GM23338 (cell line): ENCODE data around the gene AGO1. TPM values are rescaled to one million over a fixed set of nuclear protein-coding genes. Genes with fewer than 3 reads are reported as not detected.

Experiments
- ATAC-seq: fragments of 200-7000 bp; cut with Tn5 transposase; 3 replicates; pipeline ENCODE4 v1.9.1; 2020
- DNase-seq: peaks from one replicate; pipeline ENCODE4 v3.0.0-alpha.2; 2015; ENCODE audit warnings: low spot score
- H2AFZ ChIP-seq: fragments of 200-600 bp; sonication (generic); 2 replicates; pipeline ENCODE4 v1.8.0; 2016; ENCODE audit warnings: antibody characterized with exemption, mild to moderate bottlenecking, moderate library complexity
- H3F3A ChIP-seq: fragments of 200-600 bp; sonication (generic); replicated peaks from 2 replicates; pipeline ENCODE4 v1.8.0; 2017; ENCODE audit warnings: antibody characterized with exemption, mixed run types, low read depth
- H3K27ac ChIP-seq: fragments of 200-600 bp; sonication (generic); 2 replicates; pipeline ENCODE4 v1.6.1; 2016; ENCODE audit warnings: low read depth
- H3K27me3 ChIP-seq: fragments of 200-600 bp; sonication (generic); 2 replicates; pipeline ENCODE4 v1.8.0; 2016; ENCODE audit warnings: mild to moderate bottlenecking, mixed run types, moderate library complexity; ENCODE audit not compliant: insufficient read depth
- H3K36me3 ChIP-seq: fragments of 200-600 bp; sonication (generic); 2 replicates; pipeline ENCODE4 v1.8.0; 2016; ENCODE audit warnings: mild to moderate bottlenecking; ENCODE audit not compliant: insufficient read depth
- H3K4me1 ChIP-seq: fragments of 200-600 bp; sonication (generic); 2 replicates; pipeline ENCODE4 v1.8.0; 2016; ENCODE audit warnings: mild to moderate bottlenecking, moderate library complexity; ENCODE audit not compliant: insufficient read depth
- H3K4me2 ChIP-seq: fragments of 200-600 bp; sonication (generic); 2 replicates; pipeline ENCODE4 v1.7.1; 2017; ENCODE audit warnings: mixed run types
- H3K4me3 ChIP-seq: fragments of 200-600 bp; sonication (generic); 2 replicates; pipeline ENCODE4 v1.6.1; 2016; ENCODE audit warnings: mixed run types
- H3K79me2 ChIP-seq: fragments of 200-600 bp; sonication (generic); replicated peaks from 2 replicates; pipeline ENCODE4 v1.8.0; 2017; ENCODE audit warnings: mild to moderate bottlenecking; ENCODE audit not compliant: insufficient read depth
- H3K9me2 ChIP-seq: fragments of 200-600 bp; sonication (generic); 2 replicates; pipeline ENCODE4 v1.8.0; 2017; ENCODE audit not compliant: insufficient read depth
- H4K20me1 ChIP-seq: fragments of 200-600 bp; sonication (generic); replicated peaks from 2 replicates; pipeline ENCODE4 v1.8.0; 2017; ENCODE audit warnings: mild to moderate bottlenecking; ENCODE audit not compliant: insufficient read depth
- H3K27ac Mint-ChIP-seq: 2 replicates; pipeline ENCODE4 v1.8.0; 2020; ENCODE audit warnings: inconsistent platforms, mild to moderate bottlenecking, moderate library complexity, mixed read lengths
- H3K27me3 Mint-ChIP-seq: 3 replicates; pipeline ENCODE4 v1.8.0; 2022; ENCODE audit warnings: low read depth, mild to moderate bottlenecking, moderate library complexity, mixed read lengths, inconsistent platforms; ENCODE audit not compliant: insufficient read depth, poor library complexity
- H3K36me3 Mint-ChIP-seq: 3 replicates; pipeline ENCODE4 v1.8.0; 2021; ENCODE audit warnings: low read depth, mild to moderate bottlenecking, inconsistent platforms, moderate library complexity, mixed read lengths
- H3K4me1 Mint-ChIP-seq: 3 replicates; pipeline ENCODE4 v1.8.0; 2020; ENCODE audit warnings: mild to moderate bottlenecking, inconsistent platforms, mixed read lengths
- H3K4me3 Mint-ChIP-seq: 3 replicates; pipeline ENCODE4 v1.8.0; 2021; ENCODE audit warnings: moderate library complexity, mild to moderate bottlenecking, inconsistent platforms, mixed read lengths
- H3K9me3 Mint-ChIP-seq: 3 replicates; pipeline ENCODE4 v1.8.0; 2020; ENCODE audit warnings: moderate library complexity, mild to moderate bottlenecking, inconsistent platforms, mixed read lengths
- CTCF ChIP-seq, 2 experiments: fragments of 200-600 bp in 1 of 2; sonication (generic) in 1 of 2; conservative IDR thresholded peaks; 2 replicates each; pipeline versions ENCODE4 v1.5.1 to v1.6.1; 2016 to 2017; ENCODE audit warnings: antibody characterized with exemption in 2 of 2, low read depth in 2 of 2, mild to moderate bottlenecking in 2 of 2, moderate library complexity in 1 of 2
- ETS1 ChIP-seq: IDR thresholded peaks from 2 replicates; pipeline ENCODE4 v1.6.1; 2016; ENCODE audit warnings: antibody characterized with exemption
- EZH2 ChIP-seq: fragments of 200-600 bp; sonication (generic); IDR thresholded peaks from one replicate; pipeline ENCODE4 v1.8.0; 2017; ENCODE audit warnings: antibody characterized with exemption, mild to moderate bottlenecking, low read depth; ENCODE audit not compliant: unreplicated experiment
- JUNB ChIP-seq: IDR thresholded peaks from one replicate; pipeline ENCODE4 v1.6.1; 2016; ENCODE audit warnings: antibody characterized with exemption; ENCODE audit not compliant: unreplicated experiment
- NANOG ChIP-seq: IDR thresholded peaks from 2 replicates; pipeline ENCODE4 v1.6.1; 2016; ENCODE audit warnings: antibody characterized with exemption, borderline replicate concordance
- POLR2AphosphoS5 ChIP-seq: IDR thresholded peaks from 2 replicates; pipeline ENCODE4 v1.6.1; 2016; ENCODE audit warnings: antibody characterized with exemption, low read depth
- REST ChIP-seq: IDR thresholded peaks from one replicate; pipeline ENCODE4 v1.6.1; 2018; ENCODE audit warnings: antibody characterized with exemption; ENCODE audit not compliant: unreplicated experiment
- STAT1 ChIP-seq: IDR thresholded peaks from one replicate; pipeline ENCODE4 v1.6.1; 2016; ENCODE audit warnings: antibody characterized with exemption; ENCODE audit not compliant: unreplicated experiment
- ZNF331 ChIP-seq: fragments of 250-450 bp; sonication (Bioruptor Pico); IDR thresholded peaks from 2 replicates; pipeline ENCODE4 v1.5.0; 2020; ENCODE audit warnings: low read depth, mild to moderate bottlenecking, moderate library complexity
- polyA plus RNA-seq: library from polyadenylated mRNA; unstranded; fragments of >200 nt; fragmentation: Nextera tagmentation; extraction: Ambion mirVana; gene quantifications from 2 replicates; pipeline ENCODE4 v1.2.1, GENCODE V29; 2016
- total RNA-seq: library from RNA; depleted of rRNA; stranded (reverse); fragments of >200 nt; shearing (Covaris generic); gene quantifications from 2 replicates; pipeline ENCODE4 v1.2.3, GENCODE V29; 2014

AGO1 gene
- total and polyA plus RNA-seq, 2 experiments from 2014 or later = 10.6 to 65.1 TPM

- TF ChIP-seq REST = no peak
- no peak for TF ChIP-seq JUNB
Observed at GRCh38 chr1:35851132-35851869, 31.7 kb upstream of the AGO1 start (continued).

GRCh38 chr1:35852241-35852640 lies 30.8 kb upstream of the AGO1 start:
- no peak overlapping the region for H3K4me3 ChIP-seq
- H2AFZ ChIP-seq = no peak overlapping the region
- H3F3A ChIP-seq = no peaks in the 10 kb centered on the region
- TF ChIP-seq ETS1 = no peak
- no peak for TF ChIP-seq JUNB
- TF ChIP-seq NANOG = no peak
- TF ChIP-seq STAT1 = no peak
- TF ChIP-seq ZNF331 (CRISPR knock-in tag) = no peak
- no peak for TF ChIP-seq EZH2
- TF ChIP-seq POLR2AphosphoS5 = no peak
- TF ChIP-seq CTCF (conservative IDR thresholded peaks at IDR 0.05; ENCODE audit: low read depth in 2 of 2) = no peak
- peaks cover 2% of the 10 kb centered on the region for H3K27me3 Mint-ChIP-seq
- no peak for DNase-seq
- ATAC-seq = no peak
- no peaks in the 10 kb centered on the region for H3K9me3 Mint-ChIP-seq
- H3K4me3 Mint-ChIP-seq = no peak overlapping the region
- peaks cover 4% of the 10 kb centered on the region; the same call in 1 of the 3 replicates for H3K36me3 Mint-ChIP-seq
- no peaks in the 10 kb centered on the region for H3K79me2 ChIP-seq
- H3K27me3 ChIP-seq = no peaks in the 10 kb centered on the region
- H3K27ac Mint-ChIP-seq = no peak overlapping the region
- H3K36me3 ChIP-seq = no peaks in the 10 kb centered on the region
- H3K4me1 Mint-ChIP-seq = peaks cover 26% of the 10 kb centered on the region
- no peaks in the 10 kb centered on the region for H4K20me1 ChIP-seq
- H3K27ac ChIP-seq = no peak overlapping the region
- H3K9me2 ChIP-seq = no peaks in the 10 kb centered on the region
- H3K4me1 ChIP-seq = peaks cover 15% of the 10 kb centered on the region
- H3K4me2 ChIP-seq = no peak overlapping the region
